Chondrocyte (in vitro differentiated cells): ENCODE results near the gene MSMP. TPM values are rescaled to one million over a fixed set of nuclear protein-coding genes. Genes with fewer than 3 reads are reported as not detected.

ENCODE experiments used
- DNase-seq: peaks from one replicate; pipeline ENCODE4 v3.0.0; 2021; ENCODE audit warnings: mixed read lengths, low spot score
- H3K27ac Mint-ChIP-seq: one replicate; pipeline ENCODE4 v1.8.0; 2021; ENCODE audit warnings: mild to moderate bottlenecking, moderate library complexity, mixed read lengths; ENCODE audit not compliant: unreplicated experiment
- H3K27me3 Mint-ChIP-seq: 2 replicates; pipeline ENCODE4 v1.8.0; 2021; ENCODE audit warnings: low read depth, mixed read lengths
- H3K36me3 Mint-ChIP-seq: 2 replicates; pipeline ENCODE4 v1.8.0; 2021; ENCODE audit warnings: low read depth, mixed read lengths
- H3K4me1 Mint-ChIP-seq: 2 replicates; pipeline ENCODE4 v1.8.0; 2021; ENCODE audit warnings: low read depth, mild to moderate bottlenecking, mixed read lengths
- H3K4me3 Mint-ChIP-seq: one replicate; pipeline ENCODE4 v1.8.0; 2021; ENCODE audit warnings: mild to moderate bottlenecking, moderate library complexity, mixed read lengths; ENCODE audit not compliant: unreplicated experiment
- H3K9me3 Mint-ChIP-seq: 2 replicates; pipeline ENCODE4 v1.8.0; 2021; ENCODE audit warnings: low read depth, mixed read lengths
- CTCF ChIP-seq: fragments of 200-600 bp; sonication (generic); IDR thresholded peaks from 2 replicates; pipeline ENCODE4 v1.5.0; 2021; ENCODE audit warnings: antibody characterized with exemption, mild to moderate bottlenecking, moderate library complexity
- total RNA-seq: library from RNA; stranded (reverse); gene quantifications from 3 replicates; pipeline ENCODE4 v1.2.1, GENCODE V29; 2021

The MSMP gene
- total RNA-seq, 1 donor from 2014 or later: not detected

DNA sequence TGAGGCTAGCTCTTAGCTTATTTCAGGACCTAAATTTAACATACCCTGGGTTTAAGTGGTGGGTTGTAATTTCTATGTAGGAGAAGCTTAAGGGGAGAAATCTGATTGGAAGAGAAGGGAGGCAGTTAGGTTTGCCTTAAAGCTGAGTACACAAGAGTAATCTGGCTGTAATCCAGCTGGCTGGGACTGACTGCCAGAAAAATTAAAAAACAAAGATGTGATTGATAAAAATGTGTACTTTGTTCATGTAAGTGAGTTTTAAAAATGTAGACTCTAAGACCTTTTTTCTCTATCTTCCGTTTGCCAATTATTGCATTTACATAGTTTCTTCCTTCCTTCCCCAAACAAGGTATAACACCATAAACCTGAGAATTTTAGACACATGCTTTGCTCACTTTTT is 17.5 kb upstream of the MSMP start:
- H3K27me3 Mint-ChIP-seq: no peaks in the 10 kb centered on the region
- no peak for TF ChIP-seq CTCF

GRCh38 chr9:35771075-35771433 is 17.0 kb upstream of the MSMP start:
- DNase-seq: no peak
- no peaks in the 10 kb centered on the region for H3K4me1 Mint-ChIP-seq
- no peak overlapping the region for H3K27ac Mint-ChIP-seq
- no peak for TF ChIP-seq CTCF
- no peak overlapping the region for H3K4me3 Mint-ChIP-seq
- no peaks in the 10 kb centered on the region for H3K9me3 Mint-ChIP-seq
- no peaks in the 10 kb centered on the region for H3K36me3 Mint-ChIP-seq
- H3K27me3 Mint-ChIP-seq: no peaks in the 10 kb centered on the region

More for the DNA sequence above, 17.5 kb upstream of the MSMP start:
- no peak for DNase-seq
- H3K36me3 Mint-ChIP-seq: no peaks in the 10 kb centered on the region
- no peaks in the 10 kb centered on the region for H3K4me1 Mint-ChIP-seq
- no peak overlapping the region for H3K27ac Mint-ChIP-seq
- H3K4me3 Mint-ChIP-seq: no peak overlapping the region
- H3K9me3 Mint-ChIP-seq: no peaks in the 10 kb centered on the region

GRCh38 chr9:35769763-35770162 is 15.7 kb upstream of the MSMP start:
- H3K27me3 Mint-ChIP-seq: no peaks in the 10 kb centered on the region
- no peaks in the 10 kb centered on the region for H3K36me3 Mint-ChIP-seq
- no peaks in the 10 kb centered on the region for H3K9me3 Mint-ChIP-seq
- H3K4me1 Mint-ChIP-seq: no peaks in the 10 kb centered on the region
- no peak overlapping the region for H3K4me3 Mint-ChIP-seq
- no peak overlapping the region for H3K27ac Mint-ChIP-seq
- TF ChIP-seq CTCF: no peak
- DNase-seq: no peak

DNA sequence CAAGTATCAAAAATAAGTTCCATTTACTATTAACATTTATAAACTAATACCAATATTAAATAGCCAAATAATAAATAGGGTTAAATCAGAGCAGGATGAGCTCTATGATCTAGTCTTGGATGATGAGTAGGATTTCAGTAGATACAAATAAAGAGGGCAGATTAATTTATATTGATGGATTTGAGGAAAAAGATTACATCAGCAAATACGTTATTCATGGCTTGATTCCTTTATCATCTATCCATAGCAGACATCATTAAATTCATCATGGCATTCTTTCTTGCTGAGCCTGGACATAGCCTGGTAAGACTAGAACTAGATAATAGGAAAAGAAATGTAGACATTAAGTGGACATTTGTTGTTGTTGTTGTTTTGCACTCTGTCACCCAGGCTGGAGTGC is 13.4 kb upstream of the MSMP start:
- H3K4me1 Mint-ChIP-seq: no peaks in the 10 kb centered on the region
- TF ChIP-seq CTCF: no peak
- no peaks in the 10 kb centered on the region for H3K9me3 Mint-ChIP-seq
- no peak overlapping the region for H3K27ac Mint-ChIP-seq
- H3K27me3 Mint-ChIP-seq: no peaks in the 10 kb centered on the region
- H3K36me3 Mint-ChIP-seq: no peaks in the 10 kb centered on the region
- DNase-seq: no peak
- H3K4me3 Mint-ChIP-seq: no peak overlapping the region

DNA sequence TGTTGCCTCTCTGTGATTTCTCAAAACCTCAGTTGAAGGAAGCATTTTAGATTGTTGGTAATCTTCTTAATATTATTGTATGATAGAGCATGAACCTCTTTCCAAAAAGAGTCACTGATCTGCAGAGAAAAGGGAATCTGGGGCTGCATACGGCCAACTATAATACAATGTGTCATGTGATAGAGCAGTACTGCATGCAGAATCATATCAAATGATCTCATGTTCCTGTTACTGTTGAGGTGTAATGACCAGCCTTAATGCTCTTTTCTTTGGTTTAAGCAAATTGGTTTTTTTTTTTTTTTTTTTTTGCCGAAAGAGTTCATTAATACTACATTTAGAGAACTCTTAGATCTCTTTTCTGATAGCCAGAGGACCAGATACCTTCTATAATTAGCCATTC is 12.9 kb upstream of the MSMP start:
- Mint-ChIP-seq H3K9me3 (no peaks in the 10 kb centered on the region), H3K4me1 (no peaks in the 10 kb centered on the region), H3K27ac (no peak overlapping the region), H3K36me3 (no peaks in the 10 kb centered on the region), H3K4me3 (no peak overlapping the region), H3K27me3 (no peaks in the 10 kb centered on the region)
- TF ChIP-seq CTCF: no peak
- no peak for DNase-seq
